C4-2B (cell line): ENCODE data around the gene WDR37.

ENCODE experiments used
- CTCF ChIP-seq: fragments of 450-650 bp; conservative IDR thresholded peaks from 2 replicates; pipeline ENCODE4 v1.5.1; 2017; ENCODE audit warnings: mild to moderate bottlenecking
- ZFX ChIP-seq: fragments of 450-650 bp; IDR thresholded peaks from 2 replicates; pipeline ENCODE4 v1.6.1; 2017

DNA sequence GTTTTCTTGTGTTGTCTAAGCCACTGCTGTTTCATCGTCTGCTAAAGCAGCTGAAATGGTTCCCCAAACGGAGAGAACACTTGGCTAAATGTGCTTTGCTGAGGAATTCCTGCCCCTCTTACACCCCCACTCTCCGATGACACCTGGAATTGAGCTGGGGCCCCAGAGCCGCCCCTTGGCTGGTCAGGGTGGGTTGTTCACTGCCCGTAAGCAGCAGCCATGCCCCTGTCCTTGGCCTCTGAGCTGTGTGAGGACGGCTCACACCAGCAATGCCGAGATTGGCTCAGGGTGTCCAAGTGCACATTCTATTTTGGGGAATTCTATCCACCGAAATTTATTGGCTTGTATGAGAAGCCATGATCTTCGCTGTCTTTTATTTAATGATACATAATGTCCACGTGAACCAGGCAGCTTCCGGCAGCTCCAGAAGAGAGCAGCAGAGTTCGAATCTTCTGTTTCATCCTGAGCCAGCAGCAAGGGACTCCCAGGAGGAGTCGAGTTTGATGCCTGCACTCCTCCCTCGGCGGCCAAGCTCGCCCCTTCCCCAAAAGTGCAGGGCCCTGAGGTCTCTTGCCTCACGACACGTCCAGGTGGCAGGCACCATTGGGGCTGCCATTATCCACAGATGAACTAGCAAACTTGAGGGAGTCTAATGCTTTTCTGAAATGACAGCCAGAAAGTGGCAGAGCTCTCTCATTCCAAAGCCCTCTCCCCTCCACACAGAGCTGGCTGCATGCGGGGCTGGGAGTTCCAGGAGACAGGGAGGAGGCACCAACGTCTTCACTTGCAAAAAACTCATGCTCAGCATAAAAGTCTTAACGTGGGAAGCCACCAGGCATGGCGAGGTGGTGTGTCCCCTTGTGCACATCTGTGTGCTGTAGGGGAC is 114.0 kb downstream of the WDR37 start:
- TF ChIP-seq ZFX, result no peak
- no peak for TF ChIP-seq CTCF
